Nephron (organoid): ENCODE data around the gene DNMT1.
A peak's percentile ranks its signal among the peaks of the same experiment; 100 is the strongest.

Source experiments
- H3K27ac Mint-ChIP-seq, 3 experiments: 2 replicates each; pipeline ENCODE4 v1.8.0; 2020; ENCODE audit warnings: mixed read lengths in 3 of 3, mild to moderate bottlenecking in 2 of 3, moderate library complexity in 1 of 3
- H3K27me3 Mint-ChIP-seq: 2 replicates; pipeline ENCODE4 v1.8.0; 2021; ENCODE audit warnings: low read depth, mild to moderate bottlenecking, moderate library complexity, mixed read lengths
- H3K36me3 Mint-ChIP-seq: 2 replicates; pipeline ENCODE4 v1.8.0; 2020; ENCODE audit warnings: low read depth, mixed read lengths
- H3K4me1 Mint-ChIP-seq: 2 replicates; pipeline ENCODE4 v1.8.0; 2020; ENCODE audit warnings: mixed read lengths
- H3K4me3 Mint-ChIP-seq, 3 experiments: 2 replicates each; pipeline ENCODE4 v1.8.0; 2020; ENCODE audit warnings: mild to moderate bottlenecking in 3 of 3, mixed read lengths in 3 of 3, moderate library complexity in 2 of 3
- H3K9me3 Mint-ChIP-seq: 2 replicates; pipeline ENCODE4 v1.8.0; 2020; ENCODE audit warnings: mixed read lengths
- CTCF ChIP-seq, 3 experiments: fragments of 200-600 bp; sonication (generic); IDR thresholded peaks; one replicate each; pipeline ENCODE4 v1.5.0; 2021; ENCODE audit warnings: antibody characterized with exemption in 3 of 3; ENCODE audit not compliant: unreplicated experiment in 3 of 3

The DNMT1 gene

GRCh38 chr19:10224337-10224736 lies 29.6 kb upstream of the DNMT1 start:
- peaks cover 22% of the 10 kb centered on the region for H3K36me3 Mint-ChIP-seq
- H3K27me3 Mint-ChIP-seq = no peaks in the 10 kb centered on the region
- H3K27ac Mint-ChIP-seq = peak overlapping the region in 1 of 3 experiments; percentile 68
- H3K4me1 Mint-ChIP-seq = peaks cover 8% of the 10 kb centered on the region
- H3K9me3 Mint-ChIP-seq = no peaks in the 10 kb centered on the region
- no peak overlapping the region for H3K4me3 Mint-ChIP-seq
- no peak for TF ChIP-seq CTCF (IDR thresholded peaks at IDR 0.05; ENCODE audit: unreplicated experiment in 3 of 3)

DNA sequence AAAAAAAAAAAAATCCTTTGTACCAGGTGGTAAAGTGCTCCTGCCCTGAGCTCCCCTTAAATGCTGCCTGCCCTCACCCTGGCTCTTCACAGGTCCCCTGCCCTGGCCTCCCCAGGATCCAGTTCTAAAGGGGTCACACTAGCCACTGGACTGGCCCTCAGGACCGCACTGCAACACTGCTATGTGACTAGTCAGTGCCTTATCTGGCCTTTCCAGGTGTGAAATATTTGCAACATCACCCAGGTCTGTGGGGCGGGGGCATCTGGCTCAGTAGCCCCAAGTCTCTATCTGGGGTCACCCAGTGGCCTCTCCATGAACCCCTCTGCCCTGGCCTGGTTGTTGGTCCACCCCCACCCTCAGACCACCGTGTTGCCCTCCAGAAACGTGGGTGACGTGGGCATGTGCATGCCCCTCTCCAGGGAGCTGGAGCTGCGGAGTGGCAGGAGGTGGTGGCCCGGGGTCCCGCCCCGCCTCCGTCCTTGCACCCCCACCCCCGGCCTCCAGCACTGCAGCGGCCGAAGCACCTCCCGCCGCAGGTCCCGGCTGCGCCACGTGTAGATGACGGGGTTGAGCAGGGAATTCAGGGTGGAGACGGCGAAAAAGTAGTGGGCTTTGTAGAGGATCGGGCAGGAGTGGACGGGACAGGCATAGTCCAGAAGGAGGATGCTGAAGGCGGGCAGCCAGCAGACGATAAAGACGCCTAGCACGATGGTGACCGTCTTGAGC lies 28.9 kb upstream of the DNMT1 start:
- Mint-ChIP-seq H3K27ac (peak overlapping the region in 1 of 3 experiments; percentile 68), H3K4me1 (peaks cover 8% of the 10 kb centered on the region), H3K36me3 (peaks cover 22% of the 10 kb centered on the region), H3K4me3 (peak overlapping the region in 1 of 3 experiments; percentile 3), H3K9me3 (no peaks in the 10 kb centered on the region), H3K27me3 (no peaks in the 10 kb centered on the region)
- no peak for TF ChIP-seq CTCF (IDR thresholded peaks at IDR 0.05; ENCODE audit: unreplicated experiment in 3 of 3)

GRCh38 chr19:10222201-10222890 lies 27.6 kb upstream of the DNMT1 start:
- Mint-ChIP-seq H3K4me1 (peaks cover 8% of the 10 kb centered on the region), H3K4me3 (no peak overlapping the region), H3K36me3 (peaks cover 22% of the 10 kb centered on the region), H3K27ac (peak overlapping the region in 1 of 3 experiments; percentile 18), H3K27me3 (no peaks in the 10 kb centered on the region), H3K9me3 (no peaks in the 10 kb centered on the region)
- TF ChIP-seq CTCF (IDR thresholded peaks at IDR 0.05; ENCODE audit: unreplicated experiment in 3 of 3) = no peak

DNA sequence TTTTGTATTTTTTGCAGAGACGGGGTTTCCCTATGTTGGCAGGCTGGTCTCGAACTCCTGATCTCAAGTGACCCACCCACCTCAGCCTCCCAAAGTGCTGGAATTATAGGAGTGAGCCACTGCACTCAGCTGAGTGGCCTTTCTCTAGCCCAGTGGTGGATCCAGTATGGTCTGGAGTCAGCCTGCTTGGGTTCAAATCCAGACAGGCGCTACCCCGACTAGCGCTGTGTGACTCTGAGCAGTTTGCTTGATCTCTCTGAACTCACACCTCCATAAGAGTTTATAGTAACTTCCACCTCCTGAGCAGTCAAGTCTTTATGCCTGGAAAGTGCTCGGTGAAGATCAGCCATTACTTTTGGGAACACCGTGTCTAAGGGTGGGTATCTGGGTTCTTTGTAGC lies 25.9 kb upstream of the DNMT1 start:
- Mint-ChIP-seq H3K27me3 (no peaks in the 10 kb centered on the region), H3K27ac (no peak overlapping the region), H3K9me3 (no peaks in the 10 kb centered on the region), H3K4me3 (no peak overlapping the region), H3K36me3 (peaks cover 25% of the 10 kb centered on the region), H3K4me1 (no peaks in the 10 kb centered on the region)
- no peak for TF ChIP-seq CTCF (IDR thresholded peaks at IDR 0.05; ENCODE audit: unreplicated experiment in 3 of 3)

GRCh38 chr19:10219678-10220077 lies 24.9 kb upstream of the DNMT1 start:
- Mint-ChIP-seq H3K4me1 (no peaks in the 10 kb centered on the region), H3K9me3 (no peaks in the 10 kb centered on the region), H3K27ac (no peak overlapping the region), H3K27me3 (no peaks in the 10 kb centered on the region), H3K36me3 (peaks cover 23% of the 10 kb centered on the region), H3K4me3 (no peak overlapping the region)
- peak in 1 of 3 experiments; percentile 21 for TF ChIP-seq CTCF (IDR thresholded peaks at IDR 0.05; ENCODE audit: unreplicated experiment in 3 of 3)
